Measurements from ENCODE around the gene PLD5. TPM values are rescaled to one million over a fixed set of nuclear protein-coding genes. Genes with fewer than 3 reads are reported as not detected.

Gene PLD5
- polyA plus RNA-seq, 1 of the 3 experiments (the other 2 are of a cell fraction): 0.08 TPM

- no peak for TF ChIP-seq TCF12 (IDR thresholded peaks at IDR 0.05)
- no peak for TF ChIP-seq GATA2 (CRISPR knock-in tag; IDR thresholded peaks at IDR 0.05)
- TF ChIP-seq TAF1 (IDR thresholded peaks at IDR 0.05; ENCODE audit: borderline replicate concordance, low read depth, low read length): no peak
- no peak for TF ChIP-seq MXI1 (IDR thresholded peaks at IDR 0.05; ENCODE audit: low read depth, low read length)
- no peak for TF ChIP-seq FOXJ3 (CRISPR knock-in tag; IDR thresholded peaks at IDR 0.05)
- no peak for TF ChIP-seq RCOR1 (IDR thresholded peaks at IDR 0.05; ENCODE audit: low read length)
- TF ChIP-seq NRF1 (IDR thresholded peaks at IDR 0.05; ENCODE audit: low read depth, low read length): no peak
- no peak for TF ChIP-seq ELF1 (IDR thresholded peaks at IDR 0.05)
- no peak for TF ChIP-seq CTCF (IDR thresholded peaks at IDR 0.05)
- no peak for TF ChIP-seq PBX3 (IDR thresholded peaks at IDR 0.05)
- TF ChIP-seq RFX5 (IDR thresholded peaks at IDR 0.05; ENCODE audit: low read length): no peak
- Histone ChIP-seq H3K27ac (ENCODE audit: low read depth in 2 of 2, low read length in 1 of 2) (no peak overlapping the region), H3K9ac (no peak overlapping the region), H3K4me1 (ENCODE audit: control insufficient read depth in 1 of 2, insufficient read depth in 2 of 2, low read depth in 1 of 2, low read length in 1 of 2) (no peaks in the 10 kb centered on the region), H3F3A (replicated peaks; ENCODE audit: insufficient read depth) (no peaks in the 10 kb centered on the region), H3K36me3 (replicated peaks in 1 of 2; ENCODE audit: control insufficient read depth in 1 of 2, insufficient read depth in 2 of 2, low read length in 1 of 2) (no peaks in the 10 kb centered on the region), H3K4me3 (ENCODE audit: low read depth in 2 of 2, low read length in 1 of 2) (no peak overlapping the region), H3K4me2 (no peak overlapping the region), H3K9me3 (no peaks in the 10 kb centered on the region), H3K27me3 (ENCODE audit: insufficient read depth) (no peaks in the 10 kb centered on the region), H3K9me2 (no peaks in the 10 kb centered on the region), H4K20me1 (ENCODE audit: insufficient read depth) (no peaks in the 10 kb centered on the region), H3K79me2 (ENCODE audit: insufficient read depth) (no peaks in the 10 kb centered on the region), H2AFZ (ENCODE audit: low read depth) (no peak overlapping the region)
- CTCF ChIA-PET: no interaction called here
- POLR2A ChIA-PET: no interaction called here
- no peak for DNase-seq
- 51% methylated on average over 2 of the region's 2 CpGs for WGBS (ENCODE audit: low lambda C conversion rate)
Measured at GRCh38 chr1:242201090-242201489, 323.4 kb downstream of the PLD5 start.

- POLR2A ChIA-PET: no interaction called here
- DNase-seq: no peak
- Histone ChIP-seq H3K27me3 (ENCODE audit: insufficient read depth) (no peaks in the 10 kb centered on the region), H3K4me3 (ENCODE audit: low read depth in 2 of 2, low read length in 1 of 2) (no peak overlapping the region), H3K4me2 (no peak overlapping the region), H3K9ac (no peak overlapping the region), H3K9me3 (no peaks in the 10 kb centered on the region), H3K9me2 (no peaks in the 10 kb centered on the region), H4K20me1 (ENCODE audit: insufficient read depth) (no peaks in the 10 kb centered on the region), H3F3A (replicated peaks; ENCODE audit: insufficient read depth) (no peaks in the 10 kb centered on the region), H3K36me3 (replicated peaks in 1 of 2; ENCODE audit: control insufficient read depth in 1 of 2, insufficient read depth in 2 of 2, low read length in 1 of 2) (no peaks in the 10 kb centered on the region), H3K4me1 (ENCODE audit: control insufficient read depth in 1 of 2, insufficient read depth in 2 of 2, low read depth in 1 of 2, low read length in 1 of 2) (no peaks in the 10 kb centered on the region), H2AFZ (ENCODE audit: low read depth) (no peak overlapping the region), H3K27ac (ENCODE audit: low read depth in 2 of 2, low read length in 1 of 2) (no peak overlapping the region), H3K79me2 (ENCODE audit: insufficient read depth) (no peaks in the 10 kb centered on the region)
- CTCF ChIA-PET: interaction anchor here (1.2 kb wide), 1 partner anchor 11 kb away, joined by 3 read pairs; no protein-coding TSS in a partner anchor
- 26% methylated on average over 8 of the region's 8 CpGs for WGBS (ENCODE audit: low lambda C conversion rate)
- no peak for TF ChIP-seq POLR2AphosphoS5 (IDR thresholded peaks at IDR 0.05; ENCODE audit: low read depth, low read length)
- no peak for TF ChIP-seq ZBTB33 (IDR thresholded peaks at IDR 0.05; ENCODE audit: borderline replicate concordance, low read depth)
- no peak for TF ChIP-seq EP300 (IDR thresholded peaks at IDR 0.05; ENCODE audit: borderline replicate concordance in 1 of 2, low read depth in 1 of 2, low read length in 1 of 2)
- TF ChIP-seq TCF12 (IDR thresholded peaks at IDR 0.05): no peak
- no peak for TF ChIP-seq MEF2A (IDR thresholded peaks at IDR 0.05; ENCODE audit: borderline replicate concordance, low read depth)
- TF ChIP-seq CTCF (IDR thresholded peaks at IDR 0.05): no peak
- no peak for TF ChIP-seq CHD2 (IDR thresholded peaks at IDR 0.05; ENCODE audit: low read length, partially characterized antibody)
- TF ChIP-seq RCOR1 (IDR thresholded peaks at IDR 0.05; ENCODE audit: low read length): no peak
- no peak for TF ChIP-seq MAX (IDR thresholded peaks at IDR 0.05; ENCODE audit: low read depth)
- TF ChIP-seq SMC3 (IDR thresholded peaks at IDR 0.05; ENCODE audit: low read depth, low read length): no peak
Measured at GRCh38 chr1:242199776-242200458, 324.6 kb downstream of the PLD5 start.
